HG03060 (cell line): ENCODE results near the gene FMO1.
"Not testable (repeated sequence)": the region's sequence is repeated elsewhere in the genome, so short reads cannot be mapped to it uniquely, and the experiment has no call there.

Experiments used
- ATAC-seq: cut with Tn5 transposase; IDR thresholded peaks from one replicate; pipeline ENCODE4 v1.9.1; 2021; ENCODE audit warnings: low read depth, moderate number of reproducible peaks; ENCODE audit not compliant: unreplicated experiment

Gene FMO1

GRCh38 chr1:171248302-171248701 is at the start of gene FMO1:
Gene FMO1 (plus strand): TSS chr1:171248494. CDS start chr1:171258088, 9,594 bp downstream.
- no peak for ATAC-seq

- no peak for ATAC-seq
Measured at GRCh38 chr1:171204296-171204695, 44.0 kb upstream of the FMO1 start.

GRCh38 chr1:171206204-171206977 is 41.9 kb upstream of the FMO1 start:
- ATAC-seq: no peak

- ATAC-seq: no peak
Measured at GRCh38 chr1:171206978-171207355, 41.3 kb upstream of the FMO1 start.

- ATAC-seq: no peak
Measured at GRCh38 chr1:171207377-171207776, 40.9 kb upstream of the FMO1 start.

- no peak for ATAC-seq
Measured at GRCh38 chr1:171210355-171210754, 37.9 kb upstream of the FMO1 start.

GRCh38 chr1:171212607-171213351 is 35.5 kb upstream of the FMO1 start:
- ATAC-seq: no peak

GRCh38 chr1:171213559-171214454 is 34.5 kb upstream of the FMO1 start:
- ATAC-seq: no peak

- ATAC-seq: no peak
Measured at GRCh38 chr1:171217658-171218443, 30.4 kb upstream of the FMO1 start.

- ATAC-seq: no peak
Measured at GRCh38 chr1:171218661-171219060, 29.6 kb upstream of the FMO1 start.

GRCh38 chr1:171219346-171220080 is 28.8 kb upstream of the FMO1 start:
- ATAC-seq: no peak

GRCh38 chr1:171220081-171220420 is 28.2 kb upstream of the FMO1 start:
- no peak for ATAC-seq

GRCh38 chr1:171220581-171221054 is 27.7 kb upstream of the FMO1 start:
- no peak for ATAC-seq

GRCh38 chr1:171221665-171222591 is 26.4 kb upstream of the FMO1 start:
- no peak for ATAC-seq

- no peak for ATAC-seq
Measured at GRCh38 chr1:171222936-171223335, 25.4 kb upstream of the FMO1 start.

- ATAC-seq: not testable (repeated sequence)
Measured at GRCh38 chr1:171224257-171224656, 24.0 kb upstream of the FMO1 start.

GRCh38 chr1:171226747-171227370 is 21.4 kb upstream of the FMO1 start:
- peak; percentile 84 for ATAC-seq

GRCh38 chr1:171231326-171231725 is 17.0 kb upstream of the FMO1 start:
- ATAC-seq: no peak
